GM21381 (cell line): ENCODE measurements around the gene PACSIN2.
"Not testable (repeated sequence)": the region's sequence is repeated elsewhere in the genome, so short reads cannot be mapped to it uniquely, and the experiment has no call there.

Experiments used
- ATAC-seq: cut with Tn5 transposase; IDR thresholded peaks from one replicate; pipeline ENCODE4 v1.9.1; 2021; ENCODE audit warnings: mild to moderate bottlenecking, moderate library complexity; ENCODE audit not compliant: unreplicated experiment

The PACSIN2 gene

GRCh38 chr22:43012390-43012789, 2.6 kb downstream of the PACSIN2 start:
- ATAC-seq: no peak

DNA sequence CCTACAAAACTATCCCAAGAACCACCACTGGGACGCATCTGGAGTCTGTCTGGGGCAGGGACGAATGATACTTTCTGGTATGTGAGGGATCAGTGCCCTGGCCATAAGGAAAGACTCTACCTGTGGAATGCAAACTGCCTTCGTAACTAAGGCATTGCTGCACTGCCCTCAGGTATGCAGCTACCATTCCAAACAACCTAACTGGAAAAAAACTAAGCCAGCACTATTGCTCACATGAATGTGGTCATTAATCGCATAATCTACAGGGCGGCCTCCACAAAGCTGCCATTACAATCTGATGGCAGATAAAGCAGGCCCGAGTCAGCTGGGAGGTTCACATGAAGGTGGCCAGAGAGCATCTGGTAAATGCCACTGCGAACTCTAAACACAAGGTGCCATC, 3.9 kb downstream of the PACSIN2 start:
- ATAC-seq: no peak

- no peak for ATAC-seq
Observed at GRCh38 chr22:43009444-43009843, 5.5 kb downstream of the PACSIN2 start.

DNA sequence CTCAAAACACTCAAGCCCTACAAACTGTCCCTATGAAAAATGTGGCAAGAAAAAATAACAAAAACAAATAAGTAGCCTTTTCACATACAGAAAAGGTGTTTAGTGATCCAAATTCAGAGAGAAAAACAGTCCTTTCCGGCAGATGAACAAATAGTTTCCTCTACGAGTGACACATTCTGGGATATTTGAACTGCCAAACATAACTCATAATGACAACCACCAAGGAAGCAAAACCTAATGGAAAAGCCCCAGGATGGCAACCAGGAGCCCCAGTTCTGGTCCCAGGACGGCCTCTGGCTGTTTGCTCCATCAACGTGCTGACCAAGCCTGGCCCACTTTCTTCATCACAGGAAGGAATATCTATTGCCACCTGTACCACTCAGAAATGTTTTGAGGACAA, 6.0 kb downstream of the PACSIN2 start:
- no peak for ATAC-seq

GRCh38 chr22:43008509-43008908, 6.4 kb downstream of the PACSIN2 start:
- ATAC-seq: no peak

- ATAC-seq: no peak
Observed at GRCh38 chr22:43007519-43008102, 7.3 kb downstream of the PACSIN2 start.

- ATAC-seq: no peak
Observed at GRCh38 chr22:43006753-43007152, 8.2 kb downstream of the PACSIN2 start.

GRCh38 chr22:43006016-43006505, 8.9 kb downstream of the PACSIN2 start:
- no peak for ATAC-seq

DNA sequence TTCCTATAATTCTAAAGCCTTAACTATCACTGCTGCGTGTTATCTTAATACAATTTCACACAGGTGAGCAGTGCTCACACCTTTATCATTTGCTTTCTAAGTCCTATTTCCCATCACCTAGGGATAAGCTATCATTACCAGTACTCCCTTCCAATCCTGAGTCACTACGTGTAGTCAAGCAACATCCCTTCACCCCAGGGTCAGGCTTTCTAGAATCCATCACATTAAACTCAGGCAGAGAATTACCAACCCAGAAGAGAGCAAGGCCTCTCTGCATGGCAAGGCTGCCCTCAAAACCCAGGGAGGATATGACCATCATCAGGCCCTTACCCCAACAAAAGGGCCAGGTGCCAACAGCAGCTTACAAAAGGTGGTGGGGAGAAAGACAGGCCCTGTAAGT, 9.8 kb downstream of the PACSIN2 start:
- ATAC-seq: no peak

DNA sequence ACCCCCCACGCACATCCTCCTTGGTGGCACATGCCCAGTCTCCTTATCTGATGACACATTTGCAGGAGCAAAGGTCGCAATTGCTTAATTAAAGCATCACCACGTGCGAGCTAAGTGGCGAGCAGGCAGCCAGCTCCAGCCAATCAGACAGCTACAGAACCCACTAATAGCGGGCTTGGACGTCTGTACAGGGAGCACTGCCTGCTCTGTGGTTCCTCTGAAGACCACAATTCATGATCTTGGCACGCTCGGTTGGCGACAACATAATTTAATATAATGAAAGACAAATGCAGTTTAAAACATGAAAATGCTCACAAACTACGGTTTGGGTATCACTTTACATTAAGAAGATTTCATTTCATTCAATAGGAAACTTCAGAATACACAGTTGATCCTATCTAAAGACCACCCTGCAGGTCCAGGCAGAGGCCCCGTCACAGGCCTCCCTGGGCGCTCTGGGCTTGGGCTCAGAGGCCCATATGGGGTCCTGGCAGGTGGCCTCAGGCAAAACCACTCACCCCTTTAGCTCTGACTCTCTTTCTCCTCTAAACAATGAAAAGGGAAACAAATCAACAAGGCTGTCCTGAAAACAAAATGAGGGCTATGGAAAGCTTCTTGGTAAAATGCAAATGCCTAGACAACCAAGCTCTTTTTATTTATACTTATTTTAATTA, 10.4 kb downstream of the PACSIN2 start:
- ATAC-seq: no peak

- ATAC-seq: no peak
Observed at GRCh38 chr22:43002202-43002586, 12.8 kb downstream of the PACSIN2 start.

DNA sequence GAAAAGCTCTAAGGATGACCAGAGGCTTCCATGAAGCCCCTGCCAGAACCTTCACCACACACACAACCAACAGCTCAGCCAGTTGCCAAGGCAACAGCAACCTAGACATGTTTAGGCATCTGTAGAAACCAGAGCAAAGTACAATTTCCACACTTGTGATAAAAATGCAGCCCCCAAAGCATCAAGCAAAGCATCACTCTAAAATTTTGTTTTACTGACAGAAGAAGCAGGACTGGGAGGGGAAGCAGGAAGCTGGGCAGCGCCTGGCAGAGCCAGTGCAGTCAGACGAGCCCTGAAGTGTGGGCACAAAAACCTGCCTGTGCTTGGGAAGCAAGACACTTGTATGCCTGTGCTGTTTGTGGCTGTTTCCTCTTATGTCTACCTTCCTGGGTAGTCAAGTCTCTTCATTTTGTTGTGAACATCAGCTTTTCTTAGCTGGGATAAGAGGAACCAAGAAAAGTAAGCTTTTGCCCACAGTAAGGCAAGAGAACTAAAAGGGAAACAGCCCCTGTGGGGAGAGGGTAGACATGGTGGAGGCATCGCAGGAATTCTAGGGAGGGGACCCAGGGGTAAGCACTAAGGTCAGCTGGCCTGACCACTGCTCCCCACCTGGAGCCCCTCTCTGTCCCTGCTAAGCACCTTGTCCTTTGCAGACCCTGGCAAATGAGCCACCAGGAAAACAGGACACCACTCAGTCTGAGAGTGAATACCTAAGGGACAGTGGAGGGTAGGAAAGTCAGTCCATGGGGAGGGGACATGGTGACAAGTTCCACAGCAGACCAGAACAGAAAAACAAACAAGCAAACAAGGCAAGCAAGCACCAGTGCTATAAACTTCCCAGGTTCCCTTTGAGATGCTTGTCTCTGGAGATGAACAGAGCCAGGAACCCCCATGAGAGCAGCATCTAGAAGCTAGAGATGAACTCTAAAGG, 13.4 kb downstream of the PACSIN2 start:
- ATAC-seq: no peak

- no peak for ATAC-seq
Observed at GRCh38 chr22:43000441-43001175, 14.3 kb downstream of the PACSIN2 start.

- no peak for ATAC-seq
Observed at GRCh38 chr22:42997582-42998090, 17.3 kb downstream of the PACSIN2 start.

GRCh38 chr22:42996646-42997365, 18.1 kb downstream of the PACSIN2 start:
- no peak for ATAC-seq

DNA sequence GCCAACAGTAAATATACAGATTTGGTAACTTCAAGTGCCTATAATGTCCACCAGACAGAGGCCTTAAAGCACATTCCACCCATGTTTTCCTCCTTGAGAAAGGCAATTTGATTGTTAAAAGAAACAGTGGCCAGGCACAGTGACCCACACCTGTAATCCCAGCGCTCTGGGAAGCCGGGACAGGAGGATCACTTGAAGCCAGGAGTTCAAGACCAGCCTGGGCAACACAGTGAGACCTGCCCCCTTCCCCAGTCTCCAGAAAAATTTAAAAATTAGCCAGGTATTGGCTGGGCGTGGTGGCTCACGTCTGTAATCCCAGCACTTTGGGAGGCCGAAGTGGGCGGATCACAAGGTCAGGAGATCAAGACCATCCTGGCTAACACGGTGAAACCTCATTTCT, 19.3 kb downstream of the PACSIN2 start:
- not testable (repeated sequence) for ATAC-seq

GRCh38 chr22:42994917-42995562, 19.9 kb downstream of the PACSIN2 start:
- ATAC-seq: no peak

- no peak for ATAC-seq
Observed at GRCh38 chr22:42994276-42994916, 20.6 kb downstream of the PACSIN2 start.

GRCh38 chr22:42993651-42994275, 21.2 kb downstream of the PACSIN2 start:
- ATAC-seq: no peak
